HL-60 (cell line): ENCODE data around the gene RABGEF1.
"Not testable (repeated sequence)": the region's sequence is repeated elsewhere in the genome, so short reads cannot be mapped to it uniquely, and the experiment has no call there.

Experiments
- DNase-seq, 2 experiments: peaks; one replicate each; pipeline ENCODE4 v3.0.0-alpha.2; 2010 to 2020; ENCODE audit warnings: low read depth in 1 of 2, low spot score in 1 of 2
- H3K27ac ChIP-seq: fragments of 250-450 bp; sonication (Bioruptor Pico); replicated peaks from 2 replicates; pipeline ENCODE4 v1.5.1; 2020; ENCODE audit warnings: mild to moderate bottlenecking, moderate library complexity
- H3K27me3 ChIP-seq: fragments of 250-450 bp; sonication (Bioruptor Pico); 2 replicates; pipeline ENCODE4 v1.5.1; 2021; ENCODE audit warnings: mild to moderate bottlenecking, moderate library complexity; ENCODE audit not compliant: insufficient read depth, poor library complexity, severe bottlenecking
- H3K4me3 ChIP-seq: replicated peaks from 2 replicates; pipeline ENCODE4 v1.5.1; 2011; ENCODE audit warnings: mild to moderate bottlenecking, control low read depth, low read length; ENCODE audit not compliant: insufficient read depth
- CTCF ChIP-seq: IDR thresholded peaks from one replicate; pipeline ENCODE4 v1.5.1; 2011; ENCODE audit warnings: low read length, control low read depth, inconsistent platforms; ENCODE audit not compliant: insufficient read depth
- GABPA ChIP-seq: IDR thresholded peaks from 2 replicates; pipeline ENCODE4 v1.6.1; 2012; ENCODE audit warnings: low read depth
- POLR2AphosphoS5 ChIP-seq: IDR thresholded peaks from 2 replicates; pipeline ENCODE4 v1.6.1; 2012; ENCODE audit warnings: low read depth
- REST ChIP-seq: IDR thresholded peaks from 2 replicates; pipeline ENCODE4 v1.6.1; 2012; ENCODE audit warnings: low read depth; ENCODE audit not compliant: insufficient replicate concordance
- SPI1 ChIP-seq: IDR thresholded peaks from 2 replicates; pipeline ENCODE4 v1.6.1; 2012; ENCODE audit warnings: low read depth, mild to moderate bottlenecking, borderline replicate concordance

RABGEF1 gene

GRCh38 chr7:66700633-66701131 lies 39.9 kb upstream of the RABGEF1 start:
- TF ChIP-seq GABPA (no peak), POLR2AphosphoS5 (no peak), CTCF (no peak), SPI1 (no peak), REST (no peak)
- Histone ChIP-seq H3K27me3 (no peaks in the 10 kb centered on the region), H3K27ac (no peak overlapping the region), H3K4me3 (no peak overlapping the region)
- no peak for DNase-seq

- DNase-seq, result no peak
- Histone ChIP-seq H3K27me3 (no peaks in the 10 kb centered on the region), H3K27ac (no peak overlapping the region), H3K4me3 (no peak overlapping the region)
- TF ChIP-seq POLR2AphosphoS5 (no peak), GABPA (no peak), CTCF (no peak), REST (no peak), SPI1 (no peak)
These were observed 32.7 kb upstream of the RABGEF1 start for GRCh38 chr7:66707825-66708224.

GRCh38 chr7:66710752-66711151 lies 29.8 kb upstream of the RABGEF1 start:
- DNase-seq, H3K27ac ChIP-seq, H3K4me3 ChIP-seq, H3K27me3 ChIP-seq: not testable (repeated sequence)

GRCh38 chr7:66713687-66714086 lies 26.8 kb upstream of the RABGEF1 start:
- DNase-seq, result no peak
- Histone ChIP-seq H3K4me3 (no peak overlapping the region), H3K27me3 (no peaks in the 10 kb centered on the region), H3K27ac (no peak overlapping the region)
- TF ChIP-seq SPI1 (no peak), GABPA (no peak), POLR2AphosphoS5 (no peak), REST (no peak), CTCF (no peak)

- H3K27me3 ChIP-seq, H3K27ac ChIP-seq, H3K4me3 ChIP-seq, DNase-seq: not testable (repeated sequence)
These were observed 23.9 kb upstream of the RABGEF1 start for GRCh38 chr7:66716634-66717033.
